GM21737 (cell line): ENCODE results near the gene LIN52.

ENCODE experiments used
- ATAC-seq: cut with Tn5 transposase; IDR thresholded peaks from one replicate; pipeline ENCODE4 v1.9.1; 2021; ENCODE audit warnings: mild to moderate bottlenecking, moderate library complexity; ENCODE audit not compliant: unreplicated experiment

Gene LIN52

GRCh38 chr14:74179856-74180255, 95.1 kb downstream of the LIN52 start:
- no peak for ATAC-seq

GRCh38 chr14:74190927-74191575, 106.3 kb downstream of the LIN52 start:
- no peak for ATAC-seq

- no peak for ATAC-seq
Measured at GRCh38 chr14:74194506-74195274, 109.9 kb downstream of the LIN52 start.

GRCh38 chr14:74195623-74196022, 110.9 kb downstream of the LIN52 start:
- ATAC-seq, result no peak

- no peak for ATAC-seq
Measured at GRCh38 chr14:74198441-74199234, 113.9 kb downstream of the LIN52 start.

GRCh38 chr14:74202113-74202512, 117.4 kb downstream of the LIN52 start:
- ATAC-seq, result no peak

- no peak for ATAC-seq
Measured at GRCh38 chr14:74203639-74204038, 118.9 kb downstream of the LIN52 start.

- no peak for ATAC-seq
Measured at GRCh38 chr14:74204491-74204890, 119.7 kb downstream of the LIN52 start.

- ATAC-seq, result no peak
Measured at GRCh38 chr14:74205882-74206281, 121.1 kb downstream of the LIN52 start.

- no peak for ATAC-seq
Measured at GRCh38 chr14:74207943-74208342, 123.2 kb downstream of the LIN52 start.

- no peak for ATAC-seq
Measured at GRCh38 chr14:74208642-74209041, 123.9 kb downstream of the LIN52 start.

GRCh38 chr14:74211945-74212580, 127.3 kb downstream of the LIN52 start:
- no peak for ATAC-seq

GRCh38 chr14:74213907-74214803, 129.4 kb downstream of the LIN52 start:
- no peak for ATAC-seq

GRCh38 chr14:74216671-74217070, 131.9 kb downstream of the LIN52 start:
- ATAC-seq, result no peak

- no peak for ATAC-seq
Measured at GRCh38 chr14:74217672-74218448, 133.1 kb downstream of the LIN52 start.

GRCh38 chr14:74218462-74218861, 133.7 kb downstream of the LIN52 start:
- no peak for ATAC-seq

GRCh38 chr14:74219277-74220205, 134.8 kb downstream of the LIN52 start:
- no peak for ATAC-seq

- no peak for ATAC-seq
Measured at GRCh38 chr14:74220991-74221390, 136.2 kb downstream of the LIN52 start.
